MCF 10A (cell line): ENCODE results near the gene CCDC106. TPM values are rescaled to one million over a fixed set of nuclear protein-coding genes. Genes with fewer than 3 reads are reported as not detected.

ENCODE experiments used
- BruUV-seq: library from RNA; stranded (reverse); fragments of 400-500 nt; replicated peaks from 2 replicates; lab custom pipeline; 2021; lab: Mats Ljungman, UMichigan
- CTCF ChIA-PET: fragments of 300-600 bp; sonication (Branson Sonifier 250); formaldehyde crosslinking; extraction: SDS; loops from one replicate; lab custom pipeline; 2021; ENCODE audit warnings: antibody characterized with exemption, inconsistent platforms; lab: Yijun Ruan, JAX
- POLR2A ChIA-PET: fragments of 300-600, 350-650 bp; sonication (Branson Sonifier 250); formaldehyde crosslinking; extraction: SDS; loops from one replicate; lab custom pipeline; 2020; ENCODE audit warnings: antibody characterized with exemption, inconsistent platforms; lab: Yijun Ruan, JAX
- DNase-seq: peaks from one replicate; pipeline ENCODE4 v3.0.0-alpha.2; 2018; ENCODE audit not compliant: unreplicated experiment
- H3K27ac Mint-ChIP-seq: one replicate; pipeline ENCODE4 v1.8.0; 2022; ENCODE audit warnings: mild to moderate bottlenecking, low read depth, mixed read lengths; ENCODE audit not compliant: unreplicated experiment
- H3K27me3 Mint-ChIP-seq: one replicate; pipeline ENCODE4 v1.8.0; 2022; ENCODE audit warnings: mixed read lengths; ENCODE audit not compliant: insufficient read depth, unreplicated experiment
- H3K36me3 Mint-ChIP-seq: one replicate; pipeline ENCODE4 v1.8.0; 2022; ENCODE audit warnings: mild to moderate bottlenecking, moderate library complexity, mixed read lengths; ENCODE audit not compliant: insufficient read depth, unreplicated experiment
- H3K4me1 Mint-ChIP-seq: one replicate; pipeline ENCODE4 v1.8.0; 2022; ENCODE audit warnings: mixed read lengths; ENCODE audit not compliant: insufficient read depth, unreplicated experiment
- H3K4me3 Mint-ChIP-seq: one replicate; pipeline ENCODE4 v1.8.0; 2022; ENCODE audit warnings: mild to moderate bottlenecking, moderate library complexity, mixed read lengths; ENCODE audit not compliant: unreplicated experiment
- H3K9me3 Mint-ChIP-seq: one replicate; pipeline ENCODE4 v1.8.0; 2022; ENCODE audit warnings: mixed read lengths; ENCODE audit not compliant: unreplicated experiment
- CTCF ChIP-seq: fragments of 200-600 bp; IDR thresholded peaks from one replicate; pipeline ENCODE4 v1.8.0; 2022; ENCODE audit warnings: antibody characterized with exemption, mild to moderate bottlenecking; ENCODE audit not compliant: unreplicated experiment
- intact Hi-C: fragments of 100-400 bp; cut with micrococcal nuclease; formaldehyde crosslinking; loops from 2 replicates; pipeline ENCODE4 v1.14.1; 2022
- total RNA-seq: library from RNA; stranded (reverse); gene quantifications from 2 replicates; pipeline ENCODE4 v1.2.3, GENCODE V29; 2022

The CCDC106 gene
- total RNA-seq, 1 experiment from 2014 or later, result 2.5 TPM

- DNase-seq, result no peak
- H3K4me3 Mint-ChIP-seq, result no peak overlapping the region
- intact Hi-C loops, result no loop called here
- ChIA-PET POLR2A (no interaction called here), CTCF (no interaction called here)
- TF ChIP-seq CTCF, result no peak
- BruUV-seq, result no TSS peak
- H3K4me1 Mint-ChIP-seq, result peaks cover 17% of the 10 kb centered on the region
- no peak overlapping the region for H3K27ac Mint-ChIP-seq
- peaks cover 51% of the 10 kb centered on the region for H3K36me3 Mint-ChIP-seq
- H3K9me3 Mint-ChIP-seq, result no peaks in the 10 kb centered on the region
- H3K27me3 Mint-ChIP-seq, result no peaks in the 10 kb centered on the region
These were observed 33.4 kb downstream of the CCDC106 start for GRCh38 chr19:55681131-55682092.

DNA sequence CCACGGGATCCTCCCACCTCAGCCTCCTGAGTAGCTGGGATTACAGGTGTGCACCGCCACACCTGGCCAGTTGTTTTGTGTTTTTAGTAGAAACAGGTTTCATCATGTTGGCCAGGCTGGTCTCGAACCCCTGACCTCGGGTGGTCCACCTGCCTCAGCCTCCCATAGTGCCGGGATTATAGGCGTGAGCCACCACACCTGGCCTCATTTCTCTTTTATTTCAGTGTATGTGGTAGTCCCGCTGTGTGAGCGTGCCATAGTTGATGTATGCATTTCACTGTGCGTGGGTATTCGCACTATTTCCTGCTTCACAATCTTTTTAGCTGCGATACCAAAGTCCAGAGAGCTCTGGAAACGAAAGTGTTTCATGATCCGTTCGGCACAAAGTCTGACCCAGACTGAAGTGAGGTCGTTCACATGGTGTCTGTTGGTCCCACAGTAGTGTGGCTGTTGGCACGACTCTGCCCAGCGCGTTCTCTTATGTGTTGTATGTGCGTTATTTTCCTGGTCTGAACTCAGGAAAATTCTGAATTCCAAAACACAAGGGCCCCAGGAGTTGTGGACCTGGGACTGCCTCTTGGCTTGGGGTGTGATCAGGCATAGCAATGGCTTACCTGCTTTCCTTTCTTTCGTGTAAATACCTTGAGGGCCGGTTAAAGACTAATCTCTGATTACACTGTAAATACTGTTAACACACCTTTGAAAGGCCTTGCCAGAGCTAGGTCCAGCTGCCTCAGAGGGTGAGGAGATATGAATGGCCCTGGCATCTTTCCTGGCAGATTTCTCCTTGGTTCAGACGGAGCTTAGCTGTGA, 35.6 kb downstream of the CCDC106 start:
- intact Hi-C loops, result no loop called here
- Mint-ChIP-seq H3K27ac (no peak overlapping the region), H3K4me3 (no peak overlapping the region), H3K9me3 (no peaks in the 10 kb centered on the region), H3K4me1 (peaks cover 5% of the 10 kb centered on the region), H3K36me3 (peaks cover 39% of the 10 kb centered on the region), H3K27me3 (no peaks in the 10 kb centered on the region)
- DNase-seq, result no peak
- POLR2A ChIA-PET, result no interaction called here
- no peak for TF ChIP-seq CTCF
- CTCF ChIA-PET, result no interaction called here
- no TSS peak for BruUV-seq

DNA sequence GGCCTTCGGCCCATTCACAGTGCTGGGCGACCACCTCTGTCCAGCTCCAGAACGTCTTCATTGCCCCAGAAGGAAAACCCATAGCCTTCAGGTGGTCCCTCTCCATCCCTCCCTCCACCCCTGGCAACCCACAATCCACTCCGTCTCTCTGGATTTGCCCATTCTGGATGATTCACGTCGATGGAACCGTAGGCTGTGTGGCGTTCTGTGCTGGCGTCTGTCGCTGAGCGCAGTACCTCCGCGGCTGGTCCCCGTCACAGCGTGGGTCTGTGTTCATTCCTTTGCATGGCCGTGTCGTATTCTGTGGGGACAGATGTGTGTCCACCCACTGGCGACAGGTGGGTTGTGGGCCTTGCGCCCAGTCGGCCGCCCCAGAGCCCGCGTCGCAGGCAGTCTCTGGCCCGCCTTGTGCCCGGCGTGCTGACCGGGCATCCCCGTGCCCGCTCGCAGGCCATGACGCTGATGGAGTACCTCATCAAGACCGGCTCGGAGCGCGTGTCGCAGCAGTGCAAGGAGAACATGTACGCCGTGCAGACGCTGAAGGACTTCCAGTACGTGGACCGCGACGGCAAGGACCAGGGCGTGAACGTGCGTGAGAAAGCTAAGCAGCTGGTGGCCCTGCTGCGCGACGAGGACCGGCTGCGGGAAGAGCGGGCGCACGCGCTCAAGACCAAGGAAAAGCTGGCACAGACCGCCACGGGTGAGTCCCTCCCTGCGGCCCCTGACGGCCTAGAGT, 37.1 kb downstream of the CCDC106 start:
- intact Hi-C loops, result no loop called here
- no peaks in the 10 kb centered on the region for H3K9me3 Mint-ChIP-seq
- H3K4me3 Mint-ChIP-seq, result no peak overlapping the region
- no peak for DNase-seq
- no peak overlapping the region for H3K27ac Mint-ChIP-seq
- CTCF ChIA-PET, result no interaction called here
- POLR2A ChIA-PET, result no interaction called here
- no peaks in the 10 kb centered on the region for H3K4me1 Mint-ChIP-seq
- BruUV-seq, result no TSS peak
- no peak for TF ChIP-seq CTCF
- H3K36me3 Mint-ChIP-seq, result peaks cover 37% of the 10 kb centered on the region
- H3K27me3 Mint-ChIP-seq, result no peaks in the 10 kb centered on the region
